DMS53 treated with DMSO at 0.1 percent for 48 hours (cell line): ENCODE data around the gene ADGRD2.

ENCODE experiments used
- DNase-seq: peaks from one replicate; lab custom pipeline; 2025; ENCODE audit not compliant: unreplicated experiment; lab: John Stamatoyannopoulos, UW

ADGRD2 gene

GRCh38 chr9:124456341-124457078 lies 6.3 kb downstream of the ADGRD2 start:
- DNase-seq, result no peak

GRCh38 chr9:124457079-124457886 lies 7.0 kb downstream of the ADGRD2 start:
- no peak for DNase-seq

GRCh38 chr9:124457887-124458431 lies 7.7 kb downstream of the ADGRD2 start:
- no peak for DNase-seq

GRCh38 chr9:124458441-124458840 lies 8.2 kb downstream of the ADGRD2 start:
- DNase-seq, result no peak

GRCh38 chr9:124462739-124463138 lies 12.5 kb downstream of the ADGRD2 start:
- DNase-seq, result no peak

GRCh38 chr9:124465736-124466135 lies 15.5 kb downstream of the ADGRD2 start:
- no peak for DNase-seq

- no peak for DNase-seq
Measured at GRCh38 chr9:124467410-124468060, 17.3 kb downstream of the ADGRD2 start.

GRCh38 chr9:124468061-124468740 lies 17.9 kb downstream of the ADGRD2 start:
- no peak for DNase-seq

- no peak for DNase-seq
Measured at GRCh38 chr9:124469011-124469832, 19.0 kb downstream of the ADGRD2 start.

- DNase-seq, result no peak
Measured at GRCh38 chr9:124470306-124470705, 20.1 kb downstream of the ADGRD2 start.

GRCh38 chr9:124470726-124471125 lies 20.5 kb downstream of the ADGRD2 start:
- DNase-seq, result no peak

GRCh38 chr9:124471761-124472160 lies 21.5 kb downstream of the ADGRD2 start:
- DNase-seq, result no peak

- no peak for DNase-seq
Measured at GRCh38 chr9:124472770-124473169, 22.5 kb downstream of the ADGRD2 start.

GRCh38 chr9:124473310-124473709 lies 23.1 kb downstream of the ADGRD2 start:
- DNase-seq, result no peak

- DNase-seq, result no peak
Measured at GRCh38 chr9:124474151-124474550, 23.9 kb downstream of the ADGRD2 start.

- no peak for DNase-seq
Measured at GRCh38 chr9:124475158-124475867, 25.1 kb downstream of the ADGRD2 start.

- DNase-seq, result no peak
Measured at GRCh38 chr9:124475868-124476690, 25.8 kb downstream of the ADGRD2 start.

- DNase-seq, result peak; percentile 37
Measured at GRCh38 chr9:124477211-124477647, 27.0 kb downstream of the ADGRD2 start.
